Keratinocyte (primary cell): ENCODE data around the gene PPFIBP2.

Experiments
- EZH2 ChIP-seq: IDR thresholded peaks from one replicate; pipeline ENCODE4 v1.6.1; 2012; ENCODE audit warnings: inconsistent platforms, mild to moderate bottlenecking, low read length, moderate library complexity
- TF ChIP-seq, protein P1 (sequence below), 3 experiments: IDR thresholded peaks in 1 of 3; conservative IDR thresholded peaks in 1 of 3; optimal IDR thresholded peaks in 1 of 3; 2 replicates in 2 of 3; 3 replicates in 1 of 3; pipeline versions ENCODE3 to v1.5.1; 2011; ENCODE audit warnings: low read length in 3 of 3, mild to moderate bottlenecking in 3 of 3, moderate library complexity in 2 of 3, control low read depth in 1 of 3, inconsistent platforms in 1 of 3; ENCODE audit not compliant: insufficient read depth in 2 of 3; ENCODE audit errors: extremely low read depth in 1 of 3

DNA sequence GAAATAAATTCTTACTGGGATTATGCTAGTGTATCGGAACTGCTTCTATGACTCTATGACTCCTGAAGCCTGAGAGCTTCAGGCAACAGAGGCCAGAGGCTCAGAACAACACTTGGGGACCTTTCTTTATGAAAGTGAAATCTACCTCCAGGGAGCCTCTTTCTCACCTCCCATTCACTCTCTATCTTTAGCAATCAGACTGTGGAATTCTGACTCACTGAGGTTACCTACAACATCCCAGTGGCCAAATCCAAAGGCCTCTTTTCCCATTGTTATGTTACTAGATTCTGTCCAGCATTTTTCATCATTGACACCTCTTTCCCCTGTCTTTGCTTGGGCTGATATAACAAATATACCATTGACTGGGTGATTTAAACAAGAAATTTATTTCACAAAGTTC lies 173.6 kb downstream of the PPFIBP2 start:
- TF ChIP-seq, protein P1, sequence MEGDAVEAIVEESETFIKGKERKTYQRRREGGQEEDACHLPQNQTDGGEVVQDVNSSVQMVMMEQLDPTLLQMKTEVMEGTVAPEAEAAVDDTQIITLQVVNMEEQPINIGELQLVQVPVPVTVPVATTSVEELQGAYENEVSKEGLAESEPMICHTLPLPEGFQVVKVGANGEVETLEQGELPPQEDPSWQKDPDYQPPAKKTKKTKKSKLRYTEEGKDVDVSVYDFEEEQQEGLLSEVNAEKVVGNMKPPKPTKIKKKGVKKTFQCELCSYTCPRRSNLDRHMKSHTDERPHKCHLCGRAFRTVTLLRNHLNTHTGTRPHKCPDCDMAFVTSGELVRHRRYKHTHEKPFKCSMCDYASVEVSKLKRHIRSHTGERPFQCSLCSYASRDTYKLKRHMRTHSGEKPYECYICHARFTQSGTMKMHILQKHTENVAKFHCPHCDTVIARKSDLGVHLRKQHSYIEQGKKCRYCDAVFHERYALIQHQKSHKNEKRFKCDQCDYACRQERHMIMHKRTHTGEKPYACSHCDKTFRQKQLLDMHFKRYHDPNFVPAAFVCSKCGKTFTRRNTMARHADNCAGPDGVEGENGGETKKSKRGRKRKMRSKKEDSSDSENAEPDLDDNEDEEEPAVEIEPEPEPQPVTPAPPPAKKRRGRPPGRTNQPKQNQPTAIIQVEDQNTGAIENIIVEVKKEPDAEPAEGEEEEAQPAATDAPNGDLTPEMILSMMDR (optimal IDR thresholded peaks at IDR 0.05 in 1 of 3, IDR thresholded peaks at IDR 0.05 in 1 of 3, conservative IDR thresholded peaks at IDR 0.05 in 1 of 3; ENCODE audit: extremely low read depth in 1 of 3, insufficient read depth in 2 of 3, low read length in 3 of 3) = no peak
- no peak for TF ChIP-seq EZH2
